WTC11 (cell line): ENCODE data around the gene CROCC2.

Experiments used
- CBFB ChIP-seq: sonication (generic); formaldehyde crosslinking; IDR thresholded peaks from 2 replicates; pipeline ENCODE4 v1.8.1; 2022; ENCODE audit warnings: mild to moderate bottlenecking, low read depth, missing genetic modification reagents
- ELF4 ChIP-seq: sonication (generic); formaldehyde crosslinking; IDR thresholded peaks from 2 replicates; pipeline ENCODE4 v1.8.1; 2022; ENCODE audit warnings: low read depth, mild to moderate bottlenecking, moderate library complexity, missing genetic modification reagents
- NR1H2 ChIP-seq: sonication (generic); formaldehyde crosslinking; IDR thresholded peaks from 2 replicates; pipeline ENCODE4 v1.9.0; 2021; ENCODE audit warnings: mild to moderate bottlenecking, moderate library complexity, missing genetic modification reagents
- SP1 ChIP-seq: sonication (generic); formaldehyde crosslinking; conservative IDR thresholded peaks from 2 replicates; pipeline ENCODE4 v1.8.1; 2022; ENCODE audit warnings: missing genetic modification reagents
- ZNF232 ChIP-seq: sonication (generic); formaldehyde crosslinking; IDR thresholded peaks from 2 replicates; pipeline ENCODE4 v1.8.0; 2022; ENCODE audit warnings: mild to moderate bottlenecking, missing genetic modification reagents
- TF ChIP-seq, protein P1 (sequence below): sonication (generic); formaldehyde crosslinking; IDR thresholded peaks from 2 replicates; pipeline ENCODE4 v1.8.0; 2022; ENCODE audit warnings: mild to moderate bottlenecking, missing genetic modification reagents
- TF ChIP-seq, protein P2 (sequence below): fragments of 200-600 bp; IDR thresholded peaks from 2 replicates; pipeline ENCODE4 v1.8.0; 2022; ENCODE audit warnings: antibody characterized with exemption
- TF ChIP-seq, protein P3 (sequence below): fragments of 250-450 bp; sonication (Bioruptor Pico); IDR thresholded peaks from 2 replicates; pipeline ENCODE4 v1.9.0; 2021; ENCODE audit warnings: mild to moderate bottlenecking
- TF ChIP-seq, protein P4 (sequence below): sonication (generic); formaldehyde crosslinking; IDR thresholded peaks from 2 replicates; pipeline ENCODE4 v1.8.1; 2022; ENCODE audit warnings: low read depth, mild to moderate bottlenecking, moderate library complexity, missing genetic modification reagents, borderline replicate concordance
- TF ChIP-seq, protein P5 (sequence below): sonication (generic); formaldehyde crosslinking; IDR thresholded peaks from 2 replicates; pipeline ENCODE4 v1.8.1; 2022; ENCODE audit warnings: low read depth, missing genetic modification reagents, borderline replicate concordance
- TF ChIP-seq, protein P6 (sequence below): sonication (generic); formaldehyde crosslinking; IDR thresholded peaks from 2 replicates; pipeline ENCODE4 v1.8.0; 2023; ENCODE audit warnings: missing genetic modification reagents
- TF ChIP-seq, protein P7 (sequence below): sonication (generic); formaldehyde crosslinking; IDR thresholded peaks from 2 replicates; pipeline ENCODE4 v1.8.1; 2023; ENCODE audit warnings: mild to moderate bottlenecking, missing genetic modification reagents, moderate library complexity
- TF ChIP-seq, protein P8 (sequence below): sonication (generic); formaldehyde crosslinking; IDR thresholded peaks from 2 replicates; pipeline ENCODE4 v1.8.0; 2022; ENCODE audit warnings: missing genetic modification reagents

DNA sequence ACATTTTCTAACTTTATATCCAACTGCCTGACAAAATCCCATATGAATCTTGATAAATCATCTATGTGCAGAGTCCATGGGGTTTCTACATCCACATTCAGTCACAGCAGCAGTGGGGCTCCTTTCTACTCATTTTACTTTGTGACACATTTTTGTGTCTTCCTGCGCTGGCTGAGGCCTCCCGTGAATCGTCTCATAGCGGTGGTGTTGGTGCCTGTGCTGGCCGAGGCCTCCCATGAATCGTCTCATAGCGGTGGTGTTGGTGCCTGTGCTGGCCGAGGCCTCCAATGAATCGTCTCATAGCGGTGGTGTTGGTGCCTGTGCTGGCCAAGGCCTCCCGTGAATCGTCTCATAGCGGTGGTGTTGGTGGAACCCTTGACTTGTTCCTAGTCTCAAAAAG lies 109.3 kb downstream of the CROCC2 start:
- TF ChIP-seq NR1H2 (CRISPR knock-in tag) = no peak
- TF ChIP-seq, protein P1, sequence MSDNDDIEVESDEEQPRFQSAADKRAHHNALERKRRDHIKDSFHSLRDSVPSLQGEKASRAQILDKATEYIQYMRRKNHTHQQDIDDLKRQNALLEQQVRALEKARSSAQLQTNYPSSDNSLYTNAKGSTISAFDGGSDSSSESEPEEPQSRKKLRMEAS (CRISPR knock-in tag) = no peak
- TF ChIP-seq, protein P2, sequence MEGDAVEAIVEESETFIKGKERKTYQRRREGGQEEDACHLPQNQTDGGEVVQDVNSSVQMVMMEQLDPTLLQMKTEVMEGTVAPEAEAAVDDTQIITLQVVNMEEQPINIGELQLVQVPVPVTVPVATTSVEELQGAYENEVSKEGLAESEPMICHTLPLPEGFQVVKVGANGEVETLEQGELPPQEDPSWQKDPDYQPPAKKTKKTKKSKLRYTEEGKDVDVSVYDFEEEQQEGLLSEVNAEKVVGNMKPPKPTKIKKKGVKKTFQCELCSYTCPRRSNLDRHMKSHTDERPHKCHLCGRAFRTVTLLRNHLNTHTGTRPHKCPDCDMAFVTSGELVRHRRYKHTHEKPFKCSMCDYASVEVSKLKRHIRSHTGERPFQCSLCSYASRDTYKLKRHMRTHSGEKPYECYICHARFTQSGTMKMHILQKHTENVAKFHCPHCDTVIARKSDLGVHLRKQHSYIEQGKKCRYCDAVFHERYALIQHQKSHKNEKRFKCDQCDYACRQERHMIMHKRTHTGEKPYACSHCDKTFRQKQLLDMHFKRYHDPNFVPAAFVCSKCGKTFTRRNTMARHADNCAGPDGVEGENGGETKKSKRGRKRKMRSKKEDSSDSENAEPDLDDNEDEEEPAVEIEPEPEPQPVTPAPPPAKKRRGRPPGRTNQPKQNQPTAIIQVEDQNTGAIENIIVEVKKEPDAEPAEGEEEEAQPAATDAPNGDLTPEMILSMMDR = no peak
- TF ChIP-seq, protein P3, sequence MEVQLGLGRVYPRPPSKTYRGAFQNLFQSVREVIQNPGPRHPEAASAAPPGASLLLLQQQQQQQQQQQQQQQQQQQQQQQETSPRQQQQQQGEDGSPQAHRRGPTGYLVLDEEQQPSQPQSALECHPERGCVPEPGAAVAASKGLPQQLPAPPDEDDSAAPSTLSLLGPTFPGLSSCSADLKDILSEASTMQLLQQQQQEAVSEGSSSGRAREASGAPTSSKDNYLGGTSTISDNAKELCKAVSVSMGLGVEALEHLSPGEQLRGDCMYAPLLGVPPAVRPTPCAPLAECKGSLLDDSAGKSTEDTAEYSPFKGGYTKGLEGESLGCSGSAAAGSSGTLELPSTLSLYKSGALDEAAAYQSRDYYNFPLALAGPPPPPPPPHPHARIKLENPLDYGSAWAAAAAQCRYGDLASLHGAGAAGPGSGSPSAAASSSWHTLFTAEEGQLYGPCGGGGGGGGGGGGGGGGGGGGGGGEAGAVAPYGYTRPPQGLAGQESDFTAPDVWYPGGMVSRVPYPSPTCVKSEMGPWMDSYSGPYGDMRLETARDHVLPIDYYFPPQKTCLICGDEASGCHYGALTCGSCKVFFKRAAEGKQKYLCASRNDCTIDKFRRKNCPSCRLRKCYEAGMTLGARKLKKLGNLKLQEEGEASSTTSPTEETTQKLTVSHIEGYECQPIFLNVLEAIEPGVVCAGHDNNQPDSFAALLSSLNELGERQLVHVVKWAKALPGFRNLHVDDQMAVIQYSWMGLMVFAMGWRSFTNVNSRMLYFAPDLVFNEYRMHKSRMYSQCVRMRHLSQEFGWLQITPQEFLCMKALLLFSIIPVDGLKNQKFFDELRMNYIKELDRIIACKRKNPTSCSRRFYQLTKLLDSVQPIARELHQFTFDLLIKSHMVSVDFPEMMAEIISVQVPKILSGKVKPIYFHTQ = no peak
- TF ChIP-seq, protein P4, sequence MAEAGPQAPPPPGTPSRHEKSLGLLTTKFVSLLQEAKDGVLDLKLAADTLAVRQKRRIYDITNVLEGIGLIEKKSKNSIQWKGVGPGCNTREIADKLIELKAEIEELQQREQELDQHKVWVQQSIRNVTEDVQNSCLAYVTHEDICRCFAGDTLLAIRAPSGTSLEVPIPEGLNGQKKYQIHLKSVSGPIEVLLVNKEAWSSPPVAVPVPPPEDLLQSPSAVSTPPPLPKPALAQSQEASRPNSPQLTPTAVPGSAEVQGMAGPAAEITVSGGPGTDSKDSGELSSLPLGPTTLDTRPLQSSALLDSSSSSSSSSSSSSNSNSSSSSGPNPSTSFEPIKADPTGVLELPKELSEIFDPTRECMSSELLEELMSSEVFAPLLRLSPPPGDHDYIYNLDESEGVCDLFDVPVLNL (CRISPR knock-in tag) = no peak
- no peak for TF ChIP-seq ZNF232 (CRISPR knock-in tag)
- TF ChIP-seq, protein P5, sequence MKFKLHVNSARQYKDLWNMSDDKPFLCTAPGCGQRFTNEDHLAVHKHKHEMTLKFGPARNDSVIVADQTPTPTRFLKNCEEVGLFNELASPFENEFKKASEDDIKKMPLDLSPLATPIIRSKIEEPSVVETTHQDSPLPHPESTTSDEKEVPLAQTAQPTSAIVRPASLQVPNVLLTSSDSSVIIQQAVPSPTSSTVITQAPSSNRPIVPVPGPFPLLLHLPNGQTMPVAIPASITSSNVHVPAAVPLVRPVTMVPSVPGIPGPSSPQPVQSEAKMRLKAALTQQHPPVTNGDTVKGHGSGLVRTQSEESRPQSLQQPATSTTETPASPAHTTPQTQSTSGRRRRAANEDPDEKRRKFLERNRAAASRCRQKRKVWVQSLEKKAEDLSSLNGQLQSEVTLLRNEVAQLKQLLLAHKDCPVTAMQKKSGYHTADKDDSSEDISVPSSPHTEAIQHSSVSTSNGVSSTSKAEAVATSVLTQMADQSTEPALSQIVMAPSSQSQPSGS (CRISPR knock-in tag) = no peak
- no peak for TF ChIP-seq ELF4 (CRISPR knock-in tag)
- TF ChIP-seq CBFB (CRISPR knock-in tag) = no peak
- TF ChIP-seq, protein P6, sequence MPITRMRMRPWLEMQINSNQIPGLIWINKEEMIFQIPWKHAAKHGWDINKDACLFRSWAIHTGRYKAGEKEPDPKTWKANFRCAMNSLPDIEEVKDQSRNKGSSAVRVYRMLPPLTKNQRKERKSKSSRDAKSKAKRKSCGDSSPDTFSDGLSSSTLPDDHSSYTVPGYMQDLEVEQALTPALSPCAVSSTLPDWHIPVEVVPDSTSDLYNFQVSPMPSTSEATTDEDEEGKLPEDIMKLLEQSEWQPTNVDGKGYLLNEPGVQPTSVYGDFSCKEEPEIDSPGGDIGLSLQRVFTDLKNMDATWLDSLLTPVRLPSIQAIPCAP (CRISPR knock-in tag) = no peak
- TF ChIP-seq, protein P7, sequence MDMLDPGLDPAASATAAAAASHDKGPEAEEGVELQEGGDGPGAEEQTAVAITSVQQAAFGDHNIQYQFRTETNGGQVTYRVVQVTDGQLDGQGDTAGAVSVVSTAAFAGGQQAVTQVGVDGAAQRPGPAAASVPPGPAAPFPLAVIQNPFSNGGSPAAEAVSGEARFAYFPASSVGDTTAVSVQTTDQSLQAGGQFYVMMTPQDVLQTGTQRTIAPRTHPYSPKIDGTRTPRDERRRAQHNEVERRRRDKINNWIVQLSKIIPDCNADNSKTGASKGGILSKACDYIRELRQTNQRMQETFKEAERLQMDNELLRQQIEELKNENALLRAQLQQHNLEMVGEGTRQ (CRISPR knock-in tag) = no peak
- TF ChIP-seq SP1 = no peak
- TF ChIP-seq, protein P8, sequence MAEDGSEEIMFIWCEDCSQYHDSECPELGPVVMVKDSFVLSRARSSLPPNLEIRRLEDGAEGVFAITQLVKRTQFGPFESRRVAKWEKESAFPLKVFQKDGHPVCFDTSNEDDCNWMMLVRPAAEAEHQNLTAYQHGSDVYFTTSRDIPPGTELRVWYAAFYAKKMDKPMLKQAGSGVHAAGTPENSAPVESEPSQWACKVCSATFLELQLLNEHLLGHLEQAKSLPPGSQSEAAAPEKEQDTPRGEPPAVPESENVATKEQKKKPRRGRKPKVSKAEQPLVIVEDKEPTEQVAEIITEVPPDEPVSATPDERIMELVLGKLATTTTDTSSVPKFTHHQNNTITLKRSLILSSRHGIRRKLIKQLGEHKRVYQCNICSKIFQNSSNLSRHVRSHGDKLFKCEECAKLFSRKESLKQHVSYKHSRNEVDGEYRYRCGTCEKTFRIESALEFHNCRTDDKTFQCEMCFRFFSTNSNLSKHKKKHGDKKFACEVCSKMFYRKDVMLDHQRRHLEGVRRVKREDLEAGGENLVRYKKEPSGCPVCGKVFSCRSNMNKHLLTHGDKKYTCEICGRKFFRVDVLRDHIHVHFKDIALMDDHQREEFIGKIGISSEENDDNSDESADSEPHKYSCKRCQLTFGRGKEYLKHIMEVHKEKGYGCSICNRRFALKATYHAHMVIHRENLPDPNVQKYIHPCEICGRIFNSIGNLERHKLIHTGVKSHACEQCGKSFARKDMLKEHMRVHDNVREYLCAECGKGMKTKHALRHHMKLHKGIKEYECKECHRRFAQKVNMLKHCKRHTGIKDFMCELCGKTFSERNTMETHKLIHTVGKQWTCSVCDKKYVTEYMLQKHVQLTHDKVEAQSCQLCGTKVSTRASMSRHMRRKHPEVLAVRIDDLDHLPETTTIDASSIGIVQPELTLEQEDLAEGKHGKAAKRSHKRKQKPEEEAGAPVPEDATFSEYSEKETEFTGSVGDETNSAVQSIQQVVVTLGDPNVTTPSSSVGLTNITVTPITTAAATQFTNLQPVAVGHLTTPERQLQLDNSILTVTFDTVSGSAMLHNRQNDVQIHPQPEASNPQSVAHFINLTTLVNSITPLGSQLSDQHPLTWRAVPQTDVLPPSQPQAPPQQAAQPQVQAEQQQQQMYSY = no peak
